GM18907 (cell line): Measurements from ENCODE around the gene TUBB1.
"Not testable (repeated sequence)": the region's sequence is repeated elsewhere in the genome, so short reads cannot be mapped to it uniquely, and the experiment has no call there.

Source experiments
- ATAC-seq: cut with Tn5 transposase; IDR thresholded peaks from one replicate; pipeline ENCODE4 v1.9.1; 2021; ENCODE audit warnings: mild to moderate bottlenecking, moderate library complexity; ENCODE audit not compliant: unreplicated experiment

Gene TUBB1

GRCh38 chr20:59019217-59019616 is at the start of gene TUBB1:
TSS of gene TUBB1 (plus strand) at chr20:59019429. CDS start at chr20:59019523, 94 bp downstream.
- no peak for ATAC-seq

DNA sequence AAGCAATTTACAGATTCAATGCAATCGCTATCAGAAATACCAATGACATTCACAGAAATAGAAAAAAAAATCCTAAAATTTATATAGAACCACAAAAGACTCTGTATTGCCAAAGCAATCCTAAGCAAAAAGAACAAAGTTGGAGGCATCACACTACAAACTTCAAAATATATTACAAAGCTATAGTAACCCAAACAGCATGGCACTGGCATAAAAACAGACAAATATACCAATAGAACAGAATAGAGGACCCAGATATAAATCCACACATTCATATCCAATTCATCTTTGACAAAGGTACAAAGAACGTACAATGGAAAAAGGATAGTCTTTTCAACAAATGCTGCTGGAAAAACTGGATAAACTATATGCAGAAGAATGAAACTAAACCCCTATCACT is 49.8 kb upstream of the TUBB1 start:
- no peak for ATAC-seq

DNA sequence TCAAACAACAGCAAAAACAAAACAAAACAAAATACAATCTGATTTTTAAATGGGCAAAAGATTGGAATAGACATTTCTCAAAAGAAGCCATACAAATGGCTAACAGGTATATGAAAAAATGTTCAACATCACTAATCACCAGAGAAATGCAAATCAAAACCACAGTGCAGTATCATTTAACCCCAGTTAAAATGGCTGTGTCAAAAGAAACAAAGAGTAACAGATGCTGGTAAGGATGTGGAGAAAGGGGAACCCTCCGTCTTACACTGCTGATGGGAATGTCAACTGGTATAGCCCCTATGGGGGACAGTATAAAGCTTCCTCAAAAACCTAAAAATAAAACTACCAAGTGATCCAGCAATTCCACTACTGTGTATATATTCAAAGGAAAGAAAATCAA is 49.1 kb upstream of the TUBB1 start:
- no peak for ATAC-seq

- no peak for ATAC-seq
Observed at GRCh38 chr20:58971429-58971828, 47.8 kb upstream of the TUBB1 start.

DNA sequence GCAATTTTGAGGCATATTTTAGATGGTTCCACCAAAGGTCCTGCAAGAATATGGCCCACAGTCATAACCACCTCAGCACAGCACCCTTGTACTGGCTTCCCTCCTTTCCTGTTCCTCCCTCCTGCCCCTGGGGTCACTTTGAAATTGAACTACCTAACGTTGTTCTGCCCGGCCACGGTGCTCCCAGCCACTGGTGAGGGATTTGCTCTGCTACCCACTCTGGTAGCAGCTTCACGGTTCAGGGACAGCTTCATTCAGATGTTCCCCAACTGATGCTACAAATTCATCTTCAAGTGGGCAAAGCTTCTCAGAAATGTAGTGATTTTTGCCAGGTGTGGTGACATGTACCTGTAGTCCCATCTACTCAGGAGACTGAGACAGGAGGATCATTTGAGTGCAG is 46.0 kb upstream of the TUBB1 start:
- no peak for ATAC-seq

DNA sequence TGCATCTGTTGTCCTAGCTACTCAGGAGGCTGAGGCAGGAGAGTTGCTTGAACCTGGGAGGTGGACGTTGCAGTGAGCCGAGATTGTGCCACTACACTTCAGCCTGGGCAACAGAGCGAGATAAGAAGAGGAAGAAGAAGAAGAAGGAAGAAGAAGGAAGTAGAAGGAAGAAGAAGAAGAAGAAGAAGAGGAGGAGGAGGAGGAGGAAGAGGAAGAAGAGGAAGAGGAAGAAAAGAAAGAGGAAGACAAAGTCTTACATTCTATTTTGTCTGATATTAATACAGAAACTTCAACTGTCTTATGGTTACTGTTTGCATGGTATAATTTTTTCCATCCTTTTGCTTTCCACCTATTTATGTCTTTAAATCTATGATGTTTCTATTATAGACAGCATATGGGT is 45.4 kb upstream of the TUBB1 start:
- ATAC-seq, result no peak

- no peak for ATAC-seq
Observed at GRCh38 chr20:58975353-58975752, 43.9 kb upstream of the TUBB1 start.

DNA sequence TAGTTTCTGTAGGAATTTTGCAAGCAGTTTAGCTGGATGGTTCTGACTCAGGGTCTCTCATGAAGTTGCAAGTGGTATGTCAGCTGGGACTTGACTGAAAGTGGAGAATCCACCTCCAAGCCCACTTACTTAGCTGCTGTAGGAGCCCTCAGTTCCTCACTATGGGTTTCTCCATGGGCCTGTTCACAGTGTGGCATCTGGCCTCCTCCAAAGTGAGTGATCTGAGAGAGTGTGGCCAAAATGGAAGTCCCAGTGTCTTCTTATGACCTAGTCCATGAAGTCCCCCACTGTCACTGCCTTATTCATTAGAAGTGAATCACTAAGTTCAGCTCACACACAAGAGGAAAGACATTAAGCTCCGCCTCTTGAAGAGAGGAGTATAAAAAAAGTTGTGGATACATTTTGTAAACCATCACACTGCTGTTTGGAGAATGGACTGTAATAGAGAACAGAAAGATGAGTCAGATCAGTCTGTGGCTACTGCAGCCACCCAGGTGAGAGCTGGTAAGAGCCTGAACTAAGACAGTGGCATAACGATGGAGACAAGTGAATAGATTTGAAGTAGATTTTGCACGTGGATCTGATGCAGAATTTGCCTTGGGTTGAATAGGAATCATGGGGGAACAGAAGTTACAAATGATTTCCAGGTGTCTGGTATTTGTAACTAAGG is 43.0 kb upstream of the TUBB1 start:
- peak; percentile 36 for ATAC-seq

DNA sequence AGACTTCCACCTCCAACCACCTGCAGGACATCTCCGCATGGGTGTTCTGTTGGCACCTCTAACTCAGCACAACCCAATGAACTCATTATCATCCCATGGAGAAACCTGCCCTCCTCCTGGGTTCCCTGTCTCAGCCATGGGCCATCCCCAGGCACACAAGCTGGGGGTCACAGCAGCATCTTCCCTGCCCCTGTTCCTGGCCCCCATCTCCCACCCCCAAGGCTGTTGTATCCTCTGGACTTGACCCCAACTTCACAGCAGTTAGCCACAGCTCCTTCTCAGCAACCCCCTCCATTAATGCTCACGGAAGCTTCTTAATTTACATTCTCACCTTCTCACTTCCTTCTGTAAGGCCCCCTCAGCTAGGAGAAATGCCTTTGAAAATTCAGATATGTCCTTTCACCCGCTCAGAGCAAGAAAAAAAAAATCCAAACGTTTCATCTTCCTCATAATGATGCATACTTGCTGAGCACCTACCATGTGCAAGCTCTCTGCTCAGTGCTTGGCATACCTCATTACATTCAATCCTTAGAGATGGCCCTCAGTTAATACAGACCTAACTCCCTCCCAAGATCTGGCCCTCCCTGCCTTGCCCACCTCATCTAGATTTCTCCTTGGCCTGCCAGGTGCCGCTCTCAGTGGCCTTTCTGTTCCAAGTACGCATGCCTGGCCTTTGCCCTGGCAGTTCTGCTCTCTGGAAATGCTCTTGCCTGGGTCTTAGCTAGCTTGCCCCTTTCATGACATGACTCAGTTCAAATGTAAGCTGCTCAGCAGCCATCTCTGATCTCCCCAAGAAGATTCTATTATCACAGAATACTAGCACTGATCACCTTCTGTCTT is 40.7 kb upstream of the TUBB1 start:
- ATAC-seq, result no peak

DNA sequence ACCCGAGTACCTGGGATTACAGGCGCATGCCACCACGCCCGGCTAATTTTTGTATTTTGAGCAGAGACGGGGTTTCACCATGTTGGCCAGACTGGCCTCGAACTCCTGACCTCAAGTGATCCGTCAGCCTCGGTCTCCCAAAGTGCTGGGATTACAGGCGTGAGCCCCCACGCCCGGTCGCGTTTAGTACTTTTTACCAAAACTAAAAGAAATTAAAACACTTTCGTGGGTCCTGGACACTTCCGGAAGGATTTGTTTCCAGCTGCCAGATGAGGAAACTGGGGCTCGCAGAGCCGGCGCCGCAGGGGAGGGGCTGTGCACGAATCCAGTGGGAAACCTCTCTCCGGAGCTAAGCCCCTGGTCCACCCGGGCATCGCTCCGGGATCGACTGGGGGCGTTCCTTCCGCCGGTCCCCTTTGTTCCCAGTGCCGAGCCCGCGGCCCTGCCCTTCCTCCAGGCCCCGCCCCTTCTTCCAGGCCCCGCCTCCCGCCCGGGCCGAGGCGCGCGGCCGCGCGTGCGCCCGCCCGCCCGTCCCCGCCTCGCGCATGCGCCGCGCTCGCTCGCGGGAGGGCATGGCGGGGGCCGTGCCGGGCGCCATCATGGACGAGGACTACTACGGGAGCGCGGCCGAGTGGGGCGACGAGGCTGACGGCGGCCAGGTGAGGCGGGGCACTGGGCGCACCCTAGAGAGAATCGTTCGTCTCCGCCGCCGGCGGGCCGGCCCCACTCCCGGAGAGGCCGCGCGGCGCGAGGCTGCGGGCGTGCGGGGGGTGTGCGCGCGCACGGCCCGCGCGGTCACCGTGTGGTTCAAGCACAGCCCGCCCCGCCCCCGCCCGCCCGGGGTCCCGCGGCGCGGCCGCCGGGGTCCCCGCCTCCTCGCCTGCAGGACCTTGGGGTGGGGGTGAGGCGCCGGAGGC is 38.3 kb upstream of the TUBB1 start, which contains the start of gene NELFCD:
Gene NELFCD, plus strand, starts transcription at position 546 of the 917 bp plus-strand sequence. Its CDS starts 54 bp downstream, at position 600.
- ATAC-seq, result peak; percentile 74

GRCh38 chr20:58981628-58982364 is 37.4 kb upstream of the TUBB1 start:
- ATAC-seq, result peak; percentile 12

GRCh38 chr20:58982406-58983114 is 36.7 kb upstream of the TUBB1 start:
- no peak for ATAC-seq

GRCh38 chr20:58983115-58983468 is 36.1 kb upstream of the TUBB1 start:
- not testable (repeated sequence) for ATAC-seq

GRCh38 chr20:58984691-58985090 is 34.5 kb upstream of the TUBB1 start:
- no peak for ATAC-seq

DNA sequence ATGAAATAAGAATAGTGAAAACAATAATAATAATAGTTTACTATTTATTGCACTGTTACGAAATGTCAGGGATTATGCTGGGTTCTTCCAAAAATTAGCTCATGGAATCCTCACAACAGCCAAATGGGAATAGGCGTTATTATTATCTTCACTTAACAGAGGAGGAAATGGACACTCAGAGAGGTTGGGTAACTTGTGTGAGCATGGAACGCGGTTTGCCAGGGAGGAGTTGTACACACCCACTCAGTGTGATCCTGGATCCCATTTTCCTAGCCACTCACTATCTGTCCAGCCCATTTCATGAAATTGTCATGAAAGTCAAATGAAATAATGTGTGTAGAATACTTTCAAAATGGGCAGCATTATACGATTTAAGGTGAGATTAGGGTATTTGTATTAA is 33.6 kb upstream of the TUBB1 start:
- no peak for ATAC-seq

GRCh38 chr20:58986286-58986967 is 32.8 kb upstream of the TUBB1 start:
- ATAC-seq, result no peak

- ATAC-seq, result no peak
Observed at GRCh38 chr20:58986968-58987517, 32.2 kb upstream of the TUBB1 start.

- ATAC-seq, result no peak
Observed at GRCh38 chr20:58987790-58988564, 31.3 kb upstream of the TUBB1 start.
